HCT116 (cell line): ENCODE measurements around the gene MRPL24.

Experiments
- POLR2A ChIP-seq: IDR thresholded peaks from 2 replicates; pipeline ENCODE4 v1.7.0; 2011; ENCODE audit warnings: borderline replicate concordance; ENCODE audit not compliant: insufficient read depth, insufficient read length; ENCODE audit errors: extremely low read depth
- RAD21 ChIP-seq: IDR thresholded peaks from 2 replicates; pipeline ENCODE4 v1.6.1; 2012; ENCODE audit warnings: low read depth, mild to moderate bottlenecking
- SIN3A ChIP-seq: IDR thresholded peaks from 2 replicates; pipeline ENCODE4 v1.6.1; 2012; ENCODE audit warnings: low read depth
- ZNF274 ChIP-seq: fragments of 200-500 bp; sonication (Bioruptor generic); IDR thresholded peaks from 2 replicates; pipeline ENCODE4 v1.6.1; 2014; ENCODE audit warnings: mild to moderate bottlenecking, low read depth, low read length, inconsistent platforms
- TF ChIP-seq, protein P1 (sequence below): IDR thresholded peaks from 2 replicates; pipeline ENCODE4 v1.6.1; 2012; ENCODE audit warnings: low read depth
- TF ChIP-seq, protein P2 (sequence below), 3 experiments: fragments of 200-600 bp in 1 of 3; sonication (generic) in 1 of 3; IDR thresholded peaks in 2 of 3; conservative IDR thresholded peaks in 1 of 3; 2 replicates each; pipeline ENCODE4 v1.5.1; 2012 to 2017; ENCODE audit warnings: low read depth in 2 of 3, low read length in 2 of 3, antibody characterized with exemption in 1 of 3, borderline replicate concordance in 1 of 3, control low read depth in 1 of 3, mild to moderate bottlenecking in 1 of 3, mixed read lengths in 1 of 3, mixed run types in 1 of 3, moderate library complexity in 1 of 3; ENCODE audit not compliant: insufficient read depth in 1 of 3

DNA sequence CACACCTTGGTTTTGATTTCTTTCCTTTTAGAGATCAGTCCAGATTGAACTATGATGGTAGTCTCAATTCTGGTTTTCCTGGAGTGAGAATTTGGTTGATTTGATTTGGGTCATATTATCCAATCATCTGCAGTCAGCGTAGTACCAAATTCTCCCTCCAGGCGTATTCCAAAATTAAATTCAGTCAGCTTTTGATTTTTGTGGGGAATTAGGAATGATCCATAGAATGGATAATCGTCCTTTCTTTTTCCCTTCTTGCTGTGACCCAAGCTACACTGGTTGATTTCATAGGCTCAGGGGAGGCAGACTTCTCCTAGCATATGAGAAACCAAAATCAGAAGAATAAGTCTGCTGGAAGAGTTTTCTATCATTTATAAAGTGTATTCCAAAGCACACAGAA lies 31.3 kb upstream of the MRPL24 start:
- no peak for TF ChIP-seq ZNF274
- TF ChIP-seq RAD21: no peak
- TF ChIP-seq, protein P1, sequence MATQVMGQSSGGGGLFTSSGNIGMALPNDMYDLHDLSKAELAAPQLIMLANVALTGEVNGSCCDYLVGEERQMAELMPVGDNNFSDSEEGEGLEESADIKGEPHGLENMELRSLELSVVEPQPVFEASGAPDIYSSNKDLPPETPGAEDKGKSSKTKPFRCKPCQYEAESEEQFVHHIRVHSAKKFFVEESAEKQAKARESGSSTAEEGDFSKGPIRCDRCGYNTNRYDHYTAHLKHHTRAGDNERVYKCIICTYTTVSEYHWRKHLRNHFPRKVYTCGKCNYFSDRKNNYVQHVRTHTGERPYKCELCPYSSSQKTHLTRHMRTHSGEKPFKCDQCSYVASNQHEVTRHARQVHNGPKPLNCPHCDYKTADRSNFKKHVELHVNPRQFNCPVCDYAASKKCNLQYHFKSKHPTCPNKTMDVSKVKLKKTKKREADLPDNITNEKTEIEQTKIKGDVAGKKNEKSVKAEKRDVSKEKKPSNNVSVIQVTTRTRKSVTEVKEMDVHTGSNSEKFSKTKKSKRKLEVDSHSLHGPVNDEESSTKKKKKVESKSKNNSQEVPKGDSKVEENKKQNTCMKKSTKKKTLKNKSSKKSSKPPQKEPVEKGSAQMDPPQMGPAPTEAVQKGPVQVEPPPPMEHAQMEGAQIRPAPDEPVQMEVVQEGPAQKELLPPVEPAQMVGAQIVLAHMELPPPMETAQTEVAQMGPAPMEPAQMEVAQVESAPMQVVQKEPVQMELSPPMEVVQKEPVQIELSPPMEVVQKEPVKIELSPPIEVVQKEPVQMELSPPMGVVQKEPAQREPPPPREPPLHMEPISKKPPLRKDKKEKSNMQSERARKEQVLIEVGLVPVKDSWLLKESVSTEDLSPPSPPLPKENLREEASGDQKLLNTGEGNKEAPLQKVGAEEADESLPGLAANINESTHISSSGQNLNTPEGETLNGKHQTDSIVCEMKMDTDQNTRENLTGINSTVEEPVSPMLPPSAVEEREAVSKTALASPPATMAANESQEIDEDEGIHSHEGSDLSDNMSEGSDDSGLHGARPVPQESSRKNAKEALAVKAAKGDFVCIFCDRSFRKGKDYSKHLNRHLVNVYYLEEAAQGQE: no peak
- no peak for TF ChIP-seq SIN3A
- TF ChIP-seq, protein P2, sequence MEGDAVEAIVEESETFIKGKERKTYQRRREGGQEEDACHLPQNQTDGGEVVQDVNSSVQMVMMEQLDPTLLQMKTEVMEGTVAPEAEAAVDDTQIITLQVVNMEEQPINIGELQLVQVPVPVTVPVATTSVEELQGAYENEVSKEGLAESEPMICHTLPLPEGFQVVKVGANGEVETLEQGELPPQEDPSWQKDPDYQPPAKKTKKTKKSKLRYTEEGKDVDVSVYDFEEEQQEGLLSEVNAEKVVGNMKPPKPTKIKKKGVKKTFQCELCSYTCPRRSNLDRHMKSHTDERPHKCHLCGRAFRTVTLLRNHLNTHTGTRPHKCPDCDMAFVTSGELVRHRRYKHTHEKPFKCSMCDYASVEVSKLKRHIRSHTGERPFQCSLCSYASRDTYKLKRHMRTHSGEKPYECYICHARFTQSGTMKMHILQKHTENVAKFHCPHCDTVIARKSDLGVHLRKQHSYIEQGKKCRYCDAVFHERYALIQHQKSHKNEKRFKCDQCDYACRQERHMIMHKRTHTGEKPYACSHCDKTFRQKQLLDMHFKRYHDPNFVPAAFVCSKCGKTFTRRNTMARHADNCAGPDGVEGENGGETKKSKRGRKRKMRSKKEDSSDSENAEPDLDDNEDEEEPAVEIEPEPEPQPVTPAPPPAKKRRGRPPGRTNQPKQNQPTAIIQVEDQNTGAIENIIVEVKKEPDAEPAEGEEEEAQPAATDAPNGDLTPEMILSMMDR (IDR thresholded peaks at IDR 0.05 in 2 of 3, conservative IDR thresholded peaks at IDR 0.05 in 1 of 3; ENCODE audit: borderline replicate concordance in 1 of 3, insufficient read depth in 1 of 3, low read depth in 2 of 3, low read length in 2 of 3): no peak
- TF ChIP-seq POLR2A: no peak
